ENCODE data around the gene NUP50. TPM values are rescaled to one million over a fixed set of nuclear protein-coding genes. Genes with fewer than 3 reads are reported as not detected.

NUP50 gene
- total and polyA plus RNA-seq, 2 of the 13 experiments (the other 11 are each of a cell fraction or from before 2014, with no cell fraction given), result 14.2 to 52.4 TPM

DNA sequence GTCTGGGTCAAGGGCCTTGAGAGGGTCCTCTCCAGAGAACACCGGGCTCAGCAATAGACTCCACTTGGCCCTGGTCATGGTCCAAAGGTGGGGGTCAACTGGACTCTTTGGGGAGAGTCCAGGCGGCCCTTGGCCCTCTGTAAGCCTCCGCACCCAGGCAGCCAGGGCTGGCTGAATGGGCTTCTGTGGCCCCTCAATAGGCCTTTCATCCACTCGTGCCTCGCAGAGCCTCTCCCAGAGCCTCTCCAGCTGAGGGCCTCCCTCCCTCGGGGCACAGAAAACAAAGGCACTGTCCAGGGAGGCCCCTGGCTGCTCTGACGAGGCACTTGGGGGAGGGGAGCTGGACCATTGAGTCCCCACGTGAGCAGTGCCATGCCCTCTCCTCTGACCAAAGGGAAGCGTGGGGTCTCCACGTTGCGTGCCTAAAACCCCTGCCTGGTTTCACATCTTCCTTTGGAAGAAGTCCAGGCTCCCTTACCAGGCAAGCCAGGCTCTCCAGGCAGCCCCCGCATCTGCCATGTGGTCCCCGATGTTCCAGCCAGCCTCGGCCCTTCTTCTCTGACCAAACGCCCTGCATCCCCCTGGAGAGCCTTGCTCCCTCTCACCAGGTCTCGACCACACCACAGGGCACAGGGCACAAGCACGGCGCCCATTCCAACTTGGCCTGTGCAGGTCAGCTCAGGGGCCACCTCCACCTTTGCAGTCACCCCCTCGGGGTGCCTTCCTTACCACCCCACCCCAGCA, 61.4 kb downstream of the NUP50 start (continued):
- TF ChIP-seq TFAP4 (IDR thresholded peaks at IDR 0.05; ENCODE audit: borderline replicate concordance, low read depth), result peak; percentile 17; the same call in 1 of the 2 replicates
- peak; percentile 75 for TF ChIP-seq ZNF770 (CRISPR knock-in tag; IDR thresholded peaks at IDR 0.05)
- TF ChIP-seq KIAA2018 (CRISPR knock-in tag; IDR thresholded peaks at IDR 0.05; ENCODE audit: borderline replicate concordance), result no peak
- no peak for TF ChIP-seq ZNF644 (CRISPR knock-in tag; IDR thresholded peaks at IDR 0.05; ENCODE audit: low read depth)
- peak; percentile 43; the same call in 1 of the 2 replicates for TF ChIP-seq ZFX (CRISPR knock-in tag; IDR thresholded peaks at IDR 0.05; ENCODE audit: low read depth)
